HG03457 (cell line): ENCODE results near the gene PUSL1.

Experiments used
- ATAC-seq: cut with Tn5 transposase; IDR thresholded peaks from one replicate; pipeline ENCODE4 v1.9.1; 2021; ENCODE audit warnings: moderate number of reproducible peaks; ENCODE audit not compliant: unreplicated experiment

Gene PUSL1

DNA sequence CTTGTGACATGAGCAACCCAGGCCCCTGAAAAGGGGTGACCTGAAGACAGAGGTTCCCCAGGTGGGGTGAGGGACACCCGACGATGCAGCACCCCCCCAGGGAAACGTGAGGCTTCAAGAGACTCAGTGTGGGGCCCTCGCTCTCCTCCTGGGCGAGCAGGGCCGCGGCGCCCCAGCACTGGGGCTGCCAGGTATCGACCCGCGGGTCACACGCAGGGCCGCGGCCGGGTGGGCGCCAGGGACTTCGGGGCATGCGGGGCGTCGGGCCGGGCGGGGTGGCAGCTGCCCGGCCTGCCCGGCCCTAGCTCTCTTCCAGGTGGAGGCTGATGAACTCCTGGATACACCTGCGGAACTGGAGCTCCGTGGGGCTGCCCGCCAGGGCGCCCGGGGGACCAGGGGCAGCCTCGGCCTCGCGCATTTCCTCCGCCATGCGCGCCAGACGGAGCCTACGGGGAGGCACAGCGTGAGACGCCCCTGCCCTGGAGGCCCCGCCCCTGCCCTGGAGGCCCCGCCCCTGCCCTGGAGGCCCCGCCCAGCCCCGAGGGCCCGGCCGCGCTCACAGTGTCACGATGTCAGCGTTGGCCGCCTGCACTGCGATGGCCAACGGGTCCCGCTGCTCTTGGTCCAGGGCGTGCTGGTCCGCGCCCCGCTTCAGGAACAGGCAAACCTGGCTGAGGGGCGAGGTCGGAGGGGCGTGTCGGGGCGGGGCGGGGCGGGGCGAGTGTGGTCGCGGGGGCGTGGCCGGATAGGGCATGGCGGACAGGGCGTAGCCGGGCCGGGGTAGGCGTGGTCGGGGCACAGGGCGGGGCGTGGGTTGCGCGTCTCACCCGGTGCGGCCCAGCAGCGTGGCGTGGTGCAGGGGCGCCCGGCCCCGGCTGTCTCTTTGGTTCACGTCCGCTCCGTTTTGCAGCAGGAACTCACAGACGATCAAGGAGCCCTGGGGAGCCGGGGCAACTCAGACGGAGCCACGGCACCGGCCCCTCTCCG is 14.8 kb upstream of the PUSL1 start:
- ATAC-seq: no peak

DNA sequence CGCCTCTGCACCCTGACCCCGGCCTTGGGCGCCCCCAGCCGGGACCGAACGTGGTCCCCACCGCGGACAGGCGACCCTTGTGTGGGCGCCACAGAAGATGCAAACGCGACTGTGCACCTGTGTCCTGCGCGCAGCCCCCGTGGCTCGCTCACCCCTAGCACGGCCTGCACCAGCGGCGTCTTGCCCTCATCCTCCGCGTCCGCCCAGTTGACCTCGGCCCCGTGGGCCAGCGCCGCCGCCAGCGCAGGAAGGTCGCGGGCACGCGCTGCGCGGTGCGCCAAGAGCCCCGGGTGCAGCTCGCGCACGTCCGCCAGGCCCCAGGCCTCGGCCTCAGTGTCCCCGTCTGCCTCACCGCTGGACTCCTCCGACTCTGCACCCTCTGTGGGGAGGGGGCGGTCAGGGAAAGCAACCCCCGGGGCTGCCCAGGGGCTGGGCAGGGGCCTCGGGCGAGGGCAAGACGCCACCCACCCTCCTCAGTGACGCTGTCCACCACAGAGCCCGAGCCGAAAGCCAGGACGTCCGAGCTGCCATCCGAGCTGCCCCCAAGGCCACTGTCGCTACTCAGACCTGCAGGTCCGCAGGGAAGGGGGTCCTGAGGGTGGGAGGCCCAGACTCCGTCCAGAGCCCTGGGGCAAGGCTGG is 14.0 kb upstream of the PUSL1 start:
- no peak for ATAC-seq

GRCh38 chr1:1295154-1295923 is 13.1 kb upstream of the PUSL1 start:
- no peak for ATAC-seq

DNA sequence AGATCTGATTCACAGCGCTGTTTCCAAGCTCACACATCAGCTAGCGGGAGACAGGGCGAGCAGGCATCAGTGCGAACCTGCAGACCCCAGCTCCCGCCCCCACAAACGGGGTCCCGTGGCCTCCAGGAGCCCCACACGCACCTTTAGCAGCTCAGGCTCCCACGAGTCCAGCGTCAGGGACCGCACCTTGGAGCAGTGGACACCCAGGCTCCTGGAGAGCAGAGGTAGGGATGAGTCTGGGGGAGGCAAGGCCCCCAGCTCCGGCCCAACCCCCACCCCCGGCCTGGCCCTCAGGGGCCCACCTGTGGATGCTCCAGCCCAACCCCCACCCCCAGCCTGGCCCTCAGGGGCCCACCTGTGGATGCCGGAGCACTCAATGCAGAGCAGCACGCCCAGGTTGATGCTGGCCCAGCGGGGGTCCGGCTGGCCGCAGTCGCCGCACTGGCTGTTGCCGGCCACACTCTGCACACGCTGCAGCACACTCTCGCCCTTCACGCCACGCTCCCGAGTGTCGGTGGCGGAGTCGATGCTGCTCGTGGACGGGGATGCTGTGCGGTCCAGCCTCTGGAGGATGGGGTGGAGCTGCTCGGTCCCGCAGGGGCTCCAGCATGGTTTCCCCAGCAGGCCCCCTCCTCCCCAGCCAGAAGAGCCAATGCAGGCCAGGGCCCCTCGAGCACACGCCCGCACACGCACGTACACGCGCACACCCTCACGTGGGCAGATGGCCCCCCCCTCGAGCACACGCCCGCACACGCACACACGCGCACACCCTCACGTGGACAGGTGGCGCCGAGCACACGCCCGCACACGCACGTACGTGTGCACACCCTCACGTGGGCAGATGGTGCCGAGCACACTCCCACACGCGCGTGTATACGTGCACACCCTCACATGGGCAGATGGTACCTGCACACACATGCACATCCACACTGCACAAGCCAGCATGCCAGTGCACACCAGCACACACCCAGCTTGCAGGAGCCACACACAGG is 12.0 kb upstream of the PUSL1 start:
- ATAC-seq: no peak

DNA sequence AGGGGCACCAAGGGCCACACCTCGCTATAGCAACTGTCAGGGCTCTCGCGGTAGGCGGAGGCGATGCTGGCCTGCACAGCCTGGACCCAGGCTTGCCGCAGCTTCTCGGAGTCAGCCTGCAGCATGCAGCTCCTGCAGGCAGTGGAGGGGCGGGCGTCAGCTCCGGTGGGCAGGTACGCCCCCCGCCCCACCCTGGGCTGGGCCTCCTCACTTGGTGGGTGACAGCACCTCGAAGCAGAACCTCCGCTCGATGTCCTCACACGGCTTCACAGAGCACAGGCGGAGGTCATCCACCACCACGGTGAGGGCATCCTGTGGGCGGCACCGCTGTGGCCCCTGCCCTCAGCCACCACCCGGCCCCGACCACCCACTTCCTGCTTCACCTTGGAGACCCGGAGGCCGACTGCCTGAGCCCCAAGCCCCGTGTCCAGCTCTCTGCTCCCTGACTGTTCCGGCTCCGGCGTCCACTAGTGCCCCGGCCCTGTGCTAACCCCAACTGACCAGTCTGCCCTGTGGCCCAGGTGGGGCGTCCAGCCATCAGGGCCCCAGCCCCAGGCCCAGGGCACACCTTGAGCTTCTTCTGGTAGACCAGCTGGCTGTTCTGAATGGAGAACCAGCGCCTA is 10.5 kb upstream of the PUSL1 start:
- ATAC-seq: no peak

DNA sequence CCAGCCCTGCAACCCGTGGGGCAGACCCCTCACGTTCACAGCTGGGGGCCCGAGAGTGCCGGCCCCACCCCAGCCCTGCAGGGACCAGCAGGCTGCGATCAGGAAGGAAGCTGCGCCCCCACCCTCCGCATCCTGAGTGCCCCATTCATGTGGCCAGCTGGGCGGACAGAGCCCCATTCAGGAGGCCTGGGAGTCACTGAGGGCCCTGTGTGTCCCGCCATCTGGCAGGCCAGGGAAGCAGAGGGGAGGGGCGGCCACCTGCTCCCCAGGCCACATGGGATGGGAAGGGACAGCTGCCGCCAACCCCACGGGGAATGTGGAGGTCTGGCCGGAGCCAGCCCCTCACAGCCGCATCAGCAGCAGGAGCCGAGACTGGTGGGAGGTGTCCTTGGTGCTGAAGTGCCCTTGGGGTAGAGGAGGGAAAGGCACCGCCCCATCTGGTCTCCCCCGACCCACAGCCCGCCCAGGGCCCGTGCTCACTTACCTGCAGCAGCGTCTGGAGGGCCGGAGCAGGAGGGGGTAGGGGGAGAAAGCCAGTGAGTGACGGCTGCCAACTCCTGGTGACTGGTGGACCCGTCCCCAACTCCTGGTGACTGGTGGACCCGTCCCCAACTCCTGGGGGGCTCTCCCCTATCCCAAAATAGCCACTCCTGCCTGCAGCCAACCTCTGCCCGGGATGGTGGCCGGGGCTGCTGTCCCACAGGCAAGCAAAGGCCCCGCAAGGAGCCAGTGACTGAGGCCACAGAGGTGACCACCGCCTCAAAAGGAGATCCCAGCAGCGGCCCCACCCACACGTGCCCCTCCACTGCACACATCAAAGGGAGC is 9.3 kb upstream of the PUSL1 start:
- no peak for ATAC-seq

DNA sequence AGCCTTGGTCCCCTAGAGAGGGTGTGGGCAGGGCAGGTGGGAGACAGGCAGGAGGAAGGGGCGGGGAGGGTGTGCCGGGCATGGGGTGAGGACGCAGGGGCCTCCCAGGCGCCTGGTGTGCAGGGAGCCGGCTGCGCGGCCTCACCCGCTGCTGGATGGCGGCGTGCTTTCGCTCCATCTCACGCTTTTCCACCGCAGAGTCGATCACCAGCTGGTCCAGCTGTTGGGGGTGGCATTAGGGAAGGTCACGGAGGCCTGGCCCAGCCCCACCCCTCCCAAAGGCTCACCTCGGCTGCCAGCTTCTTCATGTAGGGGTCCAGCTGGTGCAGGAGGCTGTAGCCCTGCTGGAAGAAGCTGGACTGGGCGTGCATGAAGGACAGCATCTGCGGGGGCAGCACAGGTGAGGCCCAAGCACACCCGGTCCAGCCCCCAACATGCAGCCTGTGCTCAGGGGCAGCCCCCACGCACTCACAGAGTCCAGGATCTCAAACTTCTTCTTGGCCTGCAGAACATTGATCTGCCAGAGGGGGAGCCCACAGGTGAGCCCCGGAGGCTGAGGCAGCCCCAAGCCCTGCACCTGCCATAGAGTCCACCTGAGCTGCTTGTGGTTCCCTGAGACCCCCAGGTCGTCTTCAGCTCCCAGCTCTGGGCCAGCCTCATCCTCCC is 8.6 kb upstream of the PUSL1 start:
- ATAC-seq: no peak

DNA sequence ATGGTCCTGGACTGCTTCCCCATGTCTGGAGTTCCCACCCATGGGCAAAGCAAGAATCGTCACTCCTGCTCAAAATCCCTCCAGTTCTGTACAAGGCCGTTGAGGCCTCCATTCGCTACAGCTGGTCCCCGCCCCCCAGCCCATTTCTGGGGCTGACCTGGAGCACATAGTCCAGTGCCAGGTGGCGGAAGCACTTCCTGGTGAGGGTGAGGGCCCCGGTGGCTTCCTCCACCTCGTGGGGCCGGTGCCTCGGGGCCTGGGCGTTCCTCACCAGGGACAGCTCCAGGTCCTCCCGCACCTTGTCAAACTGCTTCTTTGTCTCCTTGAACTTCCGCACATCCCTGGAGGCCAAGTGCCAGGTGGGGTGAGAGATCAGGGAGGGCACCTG is 8.1 kb upstream of the PUSL1 start:
- no peak for ATAC-seq

GRCh38 chr1:1302006-1302430 is 6.4 kb upstream of the PUSL1 start:
- no peak for ATAC-seq

- ATAC-seq: no peak
Measured at GRCh38 chr1:1302951-1303509, 5.4 kb upstream of the PUSL1 start.

GRCh38 chr1:1303736-1304135 is 4.7 kb upstream of the PUSL1 start:
- ATAC-seq: no peak

- no peak for ATAC-seq
Measured at GRCh38 chr1:1304331-1305299, 3.8 kb upstream of the PUSL1 start.

- ATAC-seq: no peak
Measured at GRCh38 chr1:1305300-1306069, 2.9 kb upstream of the PUSL1 start.

GRCh38 chr1:1306070-1306660 is 2.2 kb upstream of the PUSL1 start:
- ATAC-seq: no peak

- ATAC-seq: no peak
Measured at GRCh38 chr1:1306661-1307260, 1.6 kb upstream of the PUSL1 start.
